GM18867 (cell line): ENCODE measurements around the gene NBL1.

Source experiments
- ATAC-seq: cut with Tn5 transposase; IDR thresholded peaks from one replicate; pipeline ENCODE4 v1.9.1; 2021; ENCODE audit warnings: mild to moderate bottlenecking, moderate library complexity; ENCODE audit not compliant: unreplicated experiment

NBL1 gene

GRCh38 chr1:19695772-19696171 is 51.7 kb downstream of the NBL1 start:
- no peak for ATAC-seq

- no peak for ATAC-seq
Observed at GRCh38 chr1:19696820-19697219, 52.7 kb downstream of the NBL1 start.

GRCh38 chr1:19698181-19698580 is 54.1 kb downstream of the NBL1 start:
- ATAC-seq = no peak

- no peak for ATAC-seq
Observed at GRCh38 chr1:19700079-19700777, 56.1 kb downstream of the NBL1 start.

- no peak for ATAC-seq
Observed at GRCh38 chr1:19703280-19703679, 59.2 kb downstream of the NBL1 start.

GRCh38 chr1:19704247-19705113 is 60.4 kb downstream of the NBL1 start:
- no peak for ATAC-seq

GRCh38 chr1:19705464-19705863 is 61.4 kb downstream of the NBL1 start:
- ATAC-seq = no peak

GRCh38 chr1:19706136-19706535 is 62.0 kb downstream of the NBL1 start:
- ATAC-seq = no peak
